ENCODE results near the gene CDC42EP1.

GRCh38 chr22:37544955-37545702 lies 15.2 kb upstream of the CDC42EP1 start:
- TF ChIP-seq POLR2A (IDR thresholded peaks at IDR 0.05; ENCODE audit: low read depth, low read length) (no peak), POLR2AphosphoS5 (IDR thresholded peaks at IDR 0.05; ENCODE audit: low read depth, low read length) (no peak), TAF1 (IDR thresholded peaks at IDR 0.05; ENCODE audit: borderline replicate concordance, low read depth, low read length) (no peak)
